HEK293T (cell line): ENCODE measurements around the gene CCL24.

Experiments
- ARNT ChIP-seq: fragments of 450-650 bp; IDR thresholded peaks from 2 replicates; pipeline ENCODE4 v1.6.1; 2017; ENCODE audit warnings: mild to moderate bottlenecking
- BHLHE40 ChIP-seq: fragments of 450-650 bp; IDR thresholded peaks from 2 replicates; pipeline ENCODE4 v1.6.1; 2016; ENCODE audit warnings: mild to moderate bottlenecking, moderate library complexity, borderline replicate concordance
- PKNOX1 ChIP-seq: fragments of 450-650 bp; IDR thresholded peaks from 2 replicates; pipeline ENCODE4 v1.6.1; 2016

GRCh38 chr7:75817116-75817515 is 3.5 kb upstream of the CCL24 start:
- TF ChIP-seq BHLHE40: no peak
- no peak for TF ChIP-seq PKNOX1
- TF ChIP-seq ARNT: no peak
